ENCODE data around the gene FBXL22.

FBXL22 gene, protein sequence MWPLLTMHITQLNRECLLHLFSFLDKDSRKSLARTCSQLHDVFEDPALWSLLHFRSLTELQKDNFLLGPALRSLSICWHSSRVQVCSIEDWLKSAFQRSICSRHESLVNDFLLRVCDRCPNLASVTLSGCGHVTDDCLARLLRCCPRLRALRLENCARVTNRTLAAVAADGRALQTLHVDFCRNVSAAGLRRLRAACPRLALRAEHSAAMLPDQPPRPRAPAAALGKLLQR

DNA sequence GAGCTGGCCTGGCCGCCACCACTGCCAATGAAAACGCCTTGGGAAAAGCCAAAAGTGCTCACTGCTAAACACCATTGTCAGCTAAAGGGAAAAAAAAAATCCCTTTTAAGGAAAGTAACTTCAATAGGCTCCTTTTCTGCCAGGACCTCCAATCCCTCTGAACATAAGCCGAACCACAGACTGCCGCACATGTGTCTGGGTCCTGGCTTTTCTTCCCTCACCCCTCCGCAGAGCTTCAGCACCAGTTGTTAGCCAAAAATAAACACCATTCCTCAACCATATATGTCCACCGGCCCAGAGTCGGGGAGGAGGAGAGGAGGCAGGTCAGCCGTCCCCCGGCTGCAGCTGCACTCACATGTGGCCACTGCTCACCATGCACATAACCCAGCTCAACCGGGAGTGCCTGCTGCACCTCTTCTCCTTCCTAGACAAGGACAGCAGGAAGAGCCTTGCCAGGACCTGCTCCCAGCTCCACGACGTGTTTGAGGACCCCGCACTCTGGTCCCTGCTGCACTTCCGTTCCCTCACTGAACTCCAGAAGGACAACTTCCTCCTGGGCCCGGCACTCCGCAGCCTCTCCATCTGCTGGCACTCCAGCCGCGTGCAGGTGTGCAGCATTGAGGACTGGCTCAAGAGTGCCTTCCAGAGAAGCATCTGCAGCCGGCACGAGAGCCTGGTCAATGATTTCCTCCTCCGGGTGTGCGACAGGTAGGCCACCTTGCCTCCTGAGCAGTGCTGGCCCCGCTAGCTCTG lies at the start of gene FBXL22:
FBXL22 (plus strand) TSS at position 350 of the 753 bp plus-strand sequence; CDS start at position 356, 6 bp downstream.
- no peak for DNase-seq (ENCODE audit: low read depth in 2 of 2)

DNA sequence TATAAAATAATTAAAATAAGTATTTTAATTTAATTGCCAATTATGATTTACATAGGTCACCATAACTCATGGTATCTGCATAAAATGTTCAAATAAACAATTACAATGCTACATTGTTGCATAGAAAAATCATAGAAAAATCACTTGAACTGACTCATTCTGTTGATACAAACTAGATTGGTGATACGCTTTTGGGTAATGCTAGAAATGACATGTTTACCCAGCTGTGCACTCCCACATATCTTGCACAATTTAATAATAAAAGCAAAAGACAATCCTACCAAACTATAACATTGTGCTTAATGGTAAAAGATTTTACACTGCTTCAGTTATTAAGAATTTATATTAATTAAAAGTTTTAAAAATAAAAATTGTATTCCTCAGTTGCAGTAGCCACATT lies 45.8 kb upstream of the FBXL22 start:
- no peak for DNase-seq (ENCODE audit: low read depth in 2 of 2)

DNA sequence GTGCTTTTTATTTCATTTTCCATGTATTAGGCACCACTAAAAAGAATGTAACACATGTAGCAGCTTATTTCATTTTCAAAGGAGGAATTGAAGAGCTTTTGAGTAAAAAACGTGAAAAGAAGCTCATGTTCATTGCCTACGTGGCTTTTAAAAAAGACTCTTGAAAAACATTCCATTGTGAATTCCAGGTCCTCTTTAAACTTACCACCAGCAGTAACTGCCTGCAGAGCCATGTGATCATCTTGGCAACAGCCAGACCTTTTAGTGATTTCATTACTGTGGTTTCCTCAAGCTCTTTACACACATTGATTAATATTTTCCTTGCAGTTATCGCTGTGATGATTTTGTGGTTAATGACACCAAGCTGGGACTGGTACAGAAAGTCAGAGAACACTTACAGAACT lies 43.8 kb upstream of the FBXL22 start:
- no peak for DNase-seq (ENCODE audit: low read depth in 2 of 2)

DNA sequence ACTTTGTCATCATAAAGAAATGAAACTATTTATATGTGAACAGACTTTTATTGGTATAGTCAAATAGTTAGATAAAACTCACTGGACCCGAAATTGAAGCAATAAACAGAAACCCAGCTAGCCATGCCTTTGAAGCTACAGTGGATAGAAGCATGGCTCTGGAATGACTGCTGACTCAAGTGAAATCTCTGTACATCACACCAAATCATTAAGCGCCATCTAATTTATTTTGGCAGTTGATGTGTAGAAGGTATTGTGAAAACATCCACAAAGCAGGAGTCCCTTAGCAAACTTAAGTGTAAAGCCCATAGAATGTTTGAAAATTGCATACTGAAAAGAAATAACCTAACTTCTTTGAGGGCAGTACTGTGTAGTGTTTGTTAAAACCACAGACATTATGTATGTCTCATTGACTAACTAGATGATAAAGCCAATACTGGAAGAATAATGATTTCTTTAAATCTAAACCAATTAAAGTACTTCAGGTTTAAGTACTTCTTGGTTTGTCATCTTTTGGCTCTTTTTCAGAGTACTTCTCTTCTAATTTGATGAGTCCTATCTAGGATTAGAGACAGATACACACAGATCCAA lies 42.8 kb upstream of the FBXL22 start:
- no peak for DNase-seq (ENCODE audit: low read depth in 2 of 2)

DNA sequence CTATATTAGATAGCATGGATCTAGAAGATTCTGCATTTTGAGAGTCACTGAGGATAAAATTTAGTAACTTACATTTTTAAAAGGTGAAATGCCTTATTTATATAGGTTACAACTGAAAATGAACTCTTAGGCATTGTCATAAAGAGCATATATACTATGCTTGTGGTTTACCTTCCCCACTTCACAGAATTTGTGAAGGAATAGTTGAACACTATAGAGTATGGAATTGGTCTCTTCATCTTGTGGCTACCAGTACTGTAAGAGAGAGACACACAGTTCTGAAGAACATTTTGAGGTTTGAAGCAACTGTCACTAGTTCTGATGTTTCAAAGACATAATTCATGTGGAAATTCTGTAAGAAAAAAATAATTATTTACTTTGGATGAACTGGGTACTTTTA lies 41.7 kb upstream of the FBXL22 start:
- DNase-seq (ENCODE audit: low read depth in 2 of 2), result no peak

DNA sequence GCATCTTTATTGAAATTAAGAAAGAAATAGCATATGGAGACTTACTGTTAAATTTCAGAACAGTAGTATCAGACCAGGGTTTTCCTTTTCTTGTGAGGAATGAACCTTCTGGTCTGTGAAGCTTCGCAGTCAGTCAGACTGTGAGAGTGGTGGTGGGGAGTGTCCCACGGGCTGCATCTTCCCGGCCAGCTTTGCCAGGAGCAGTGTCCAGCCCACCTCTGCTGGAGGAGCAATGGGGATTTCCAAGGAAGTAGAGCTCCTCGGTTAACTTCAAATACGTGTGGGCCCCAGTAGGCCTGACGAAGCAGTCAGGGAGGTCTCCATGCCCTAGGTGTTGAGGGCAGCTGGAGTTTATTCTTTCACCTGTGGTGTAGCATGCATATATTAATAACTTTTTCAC lies 40.9 kb upstream of the FBXL22 start:
- no peak for DNase-seq (ENCODE audit: low read depth in 2 of 2)

DNA sequence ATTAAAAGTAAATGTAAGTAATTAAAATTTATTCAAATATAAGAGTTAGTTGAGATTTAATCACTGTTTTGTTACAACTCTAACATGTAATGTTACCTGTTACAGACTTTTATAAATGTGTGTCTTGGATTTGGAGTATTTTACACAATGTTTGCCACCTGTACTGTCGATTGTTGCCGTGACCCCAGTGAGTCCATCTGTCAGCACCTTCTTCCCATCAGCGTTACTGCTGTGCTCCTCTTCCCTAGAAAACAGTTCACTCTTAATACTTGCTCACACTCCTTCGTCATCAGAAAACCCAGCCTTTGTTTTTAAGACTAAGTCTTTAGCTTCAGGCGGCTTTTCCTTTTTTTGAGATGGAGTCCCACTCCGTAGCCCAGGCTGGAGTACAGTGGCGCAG lies 40.5 kb upstream of the FBXL22 start:
- DNase-seq (ENCODE audit: low read depth in 2 of 2), result no peak

DNA sequence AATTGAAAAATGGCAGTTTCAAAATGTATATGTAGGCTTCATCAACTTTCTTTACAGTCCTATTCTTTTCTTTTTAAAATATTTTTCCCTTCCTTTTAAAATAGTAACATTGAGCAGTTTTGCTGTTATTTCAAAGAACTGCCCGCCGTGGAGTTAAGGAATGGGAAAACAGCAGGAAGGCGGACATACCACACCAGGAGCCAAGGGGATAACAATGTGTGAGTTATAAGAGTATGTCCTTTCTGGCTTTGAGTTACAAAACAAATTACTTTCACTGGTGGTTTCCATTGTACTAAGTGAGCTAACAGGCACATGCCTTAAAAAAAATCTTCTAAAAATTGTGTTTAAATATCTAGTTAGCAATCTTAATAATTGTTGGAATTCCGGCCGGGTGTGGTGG lies 37.4 kb upstream of the FBXL22 start:
- no peak for DNase-seq (ENCODE audit: low read depth in 2 of 2)

DNA sequence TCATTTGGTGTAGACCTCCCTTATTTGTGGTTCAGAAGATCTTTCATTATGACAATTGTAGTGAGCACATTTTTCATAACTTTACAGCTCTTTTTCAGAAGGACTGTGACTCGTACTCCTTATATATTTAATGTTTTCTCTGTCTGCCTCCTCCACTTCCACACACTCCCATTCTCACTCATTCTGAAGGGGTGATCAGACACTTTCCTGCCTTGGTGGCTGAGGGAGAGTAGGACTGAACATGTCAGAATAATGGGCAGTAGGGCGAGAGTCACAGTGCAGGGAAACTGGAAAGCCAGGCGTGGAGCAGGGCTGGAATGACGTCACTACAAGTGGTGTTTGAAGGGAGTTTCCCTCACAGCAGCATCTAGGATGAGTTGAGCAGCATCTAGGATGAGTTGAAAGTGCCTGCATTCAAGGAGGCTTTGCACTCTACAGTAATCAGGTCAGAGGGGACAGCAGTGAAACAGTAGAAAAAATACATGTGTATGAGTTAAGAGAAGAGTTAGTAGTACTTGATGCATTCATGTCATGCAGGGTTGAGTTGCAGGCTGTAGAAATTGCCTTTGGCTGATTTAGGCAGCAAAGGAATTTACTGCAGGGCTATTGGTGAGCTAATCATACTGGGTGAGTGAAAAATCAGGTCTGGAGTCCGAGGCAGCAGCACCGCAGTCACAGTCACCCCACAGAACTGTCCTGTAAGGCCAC lies 36.3 kb upstream of the FBXL22 start:
- peak in 1 of 2 donors; percentile 47 for DNase-seq (ENCODE audit: low read depth in 2 of 2)

DNA sequence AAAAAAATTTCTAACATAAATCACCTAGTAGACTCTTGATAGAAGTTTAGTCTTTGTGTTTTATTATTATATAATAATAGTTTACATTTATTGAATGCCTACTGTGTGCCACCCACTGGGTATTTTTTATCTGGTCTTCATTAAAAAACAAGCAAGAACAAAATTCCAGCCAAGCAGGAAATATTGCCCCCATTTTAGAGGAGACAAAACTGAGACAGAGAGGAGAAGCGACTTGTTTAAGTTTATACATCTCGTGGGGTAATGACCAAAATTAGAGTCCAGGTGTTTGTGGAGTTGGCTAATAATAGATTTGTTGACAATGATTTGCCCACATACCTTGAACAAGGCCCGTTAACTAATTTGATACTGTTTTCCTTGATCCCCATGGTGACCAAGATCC lies 33.1 kb upstream of the FBXL22 start:
- DNase-seq (ENCODE audit: low read depth in 2 of 2), result no peak

DNA sequence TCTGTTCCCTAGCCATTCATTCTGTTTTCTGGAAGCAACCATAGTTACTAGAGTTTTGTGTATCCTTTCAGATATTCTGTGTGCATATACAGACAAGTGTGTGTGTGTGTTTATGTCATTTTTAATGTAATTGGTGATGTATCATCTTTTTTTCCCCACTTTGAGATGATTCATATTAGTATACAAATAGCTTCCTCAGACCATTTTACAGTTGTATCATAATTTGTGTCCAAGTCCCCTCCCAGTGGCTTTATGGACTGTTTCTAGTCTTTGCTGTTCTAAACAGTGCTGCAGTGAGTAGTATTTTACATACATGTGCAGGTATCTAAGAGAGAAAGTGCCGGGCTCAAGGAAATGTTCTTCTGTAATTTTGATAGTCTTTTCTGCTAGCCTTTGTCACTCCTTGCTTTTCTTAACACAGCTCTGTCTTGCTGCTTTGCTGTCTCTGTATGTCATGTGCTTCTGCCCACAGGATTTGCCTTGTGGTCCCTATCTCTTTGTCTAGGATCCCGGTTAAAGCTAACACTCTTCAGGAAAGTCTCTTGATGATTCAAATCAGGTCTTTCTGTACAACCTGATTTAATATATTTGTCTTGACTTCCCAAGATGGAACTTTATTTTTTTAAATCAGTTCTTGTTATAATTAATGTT lies 31.5 kb upstream of the FBXL22 start:
- no peak for DNase-seq (ENCODE audit: low read depth in 2 of 2)

DNA sequence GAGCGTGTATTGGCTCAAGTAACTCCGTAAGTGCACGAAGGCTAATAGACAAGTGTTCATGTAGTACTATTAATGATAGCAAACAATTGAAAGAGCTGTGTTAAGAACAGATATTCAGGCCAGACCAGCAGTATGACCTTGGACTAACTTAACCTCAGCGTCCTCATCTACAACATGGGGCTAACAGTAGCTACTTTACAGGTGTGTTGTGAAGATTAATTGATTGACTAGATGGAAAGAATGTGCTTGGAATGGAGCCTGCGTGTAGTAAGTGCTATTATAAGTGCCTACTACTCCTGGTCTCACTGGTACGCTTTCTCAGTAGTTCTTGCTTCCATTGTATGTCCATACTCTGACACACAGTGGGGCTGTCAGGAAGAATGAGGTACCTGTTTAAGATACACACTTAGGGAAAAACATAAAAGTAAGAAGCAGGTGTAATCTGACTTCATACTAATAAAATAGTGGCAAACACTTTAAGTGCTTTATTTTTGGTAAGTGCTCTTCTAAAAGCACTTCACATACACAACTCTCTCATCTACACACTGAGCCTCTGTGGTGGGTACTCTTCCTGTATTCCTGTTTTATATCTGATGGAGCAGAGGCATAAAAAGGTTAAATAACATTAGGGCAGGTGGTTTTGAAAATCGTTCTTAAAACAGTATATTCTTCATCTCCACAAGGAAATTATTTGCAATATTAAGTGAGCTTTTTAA lies 24.3 kb upstream of the FBXL22 start:
- no peak for DNase-seq (ENCODE audit: low read depth in 2 of 2)

DNA sequence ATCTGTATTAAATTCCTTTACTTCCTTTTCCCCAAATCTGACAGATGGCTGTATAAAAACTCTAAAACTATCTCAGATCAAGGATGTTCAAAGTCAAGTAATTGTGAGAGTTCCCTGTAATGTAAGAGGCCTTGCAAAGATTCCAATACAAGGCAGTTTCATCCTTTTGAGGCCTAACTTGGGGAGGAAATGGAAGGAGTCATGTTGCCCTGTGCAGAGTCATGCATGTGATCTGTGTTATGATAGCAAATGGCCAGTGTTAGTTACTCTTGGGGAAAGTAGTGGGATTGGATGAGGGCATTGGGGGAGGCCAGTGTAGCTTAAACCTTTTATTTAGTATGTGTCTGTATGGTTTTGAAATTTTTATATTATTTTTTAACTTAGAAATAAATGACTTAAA lies 23.7 kb upstream of the FBXL22 start:
- no peak for DNase-seq (ENCODE audit: low read depth in 2 of 2)

DNA sequence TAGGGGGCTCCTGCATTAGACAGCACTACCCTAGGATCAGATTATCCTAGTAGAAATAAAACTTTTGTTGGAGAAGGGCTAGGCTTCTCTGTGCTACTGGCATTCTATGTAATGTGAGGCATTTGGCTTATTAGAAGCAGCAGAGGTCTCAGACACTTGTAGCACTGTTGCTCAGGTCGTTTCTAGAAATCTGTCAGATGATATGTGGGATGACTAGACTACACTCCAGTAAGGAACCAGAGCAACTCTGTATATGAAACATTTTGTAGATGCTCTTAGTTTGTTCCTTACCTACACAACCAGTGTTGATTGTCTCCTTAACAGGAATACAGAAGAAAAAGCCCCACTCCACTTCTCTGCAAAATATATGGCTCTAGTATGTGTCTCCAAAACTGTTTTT lies 21.9 kb upstream of the FBXL22 start:
- no peak for DNase-seq (ENCODE audit: low read depth in 2 of 2)

DNA sequence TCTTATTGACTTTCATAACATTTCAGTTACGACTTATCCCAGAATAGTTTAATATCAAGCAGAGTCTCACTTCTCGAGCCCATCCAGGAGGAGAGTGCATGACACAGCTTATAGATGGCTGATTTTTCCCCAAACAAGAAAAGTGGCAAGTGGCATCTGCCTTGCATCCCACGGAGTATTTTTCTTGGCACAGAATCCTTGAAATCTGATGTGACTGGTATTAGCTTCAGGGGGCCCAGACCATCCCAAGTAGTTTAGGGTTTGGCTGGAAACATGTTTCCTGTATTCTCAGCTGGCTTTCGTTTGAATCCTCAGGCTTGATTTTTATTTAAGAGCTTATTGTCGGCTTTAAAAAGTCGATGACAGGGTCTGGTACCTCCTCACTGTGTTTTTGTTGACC lies 20.7 kb upstream of the FBXL22 start:
- no peak for DNase-seq (ENCODE audit: low read depth in 2 of 2)

DNA sequence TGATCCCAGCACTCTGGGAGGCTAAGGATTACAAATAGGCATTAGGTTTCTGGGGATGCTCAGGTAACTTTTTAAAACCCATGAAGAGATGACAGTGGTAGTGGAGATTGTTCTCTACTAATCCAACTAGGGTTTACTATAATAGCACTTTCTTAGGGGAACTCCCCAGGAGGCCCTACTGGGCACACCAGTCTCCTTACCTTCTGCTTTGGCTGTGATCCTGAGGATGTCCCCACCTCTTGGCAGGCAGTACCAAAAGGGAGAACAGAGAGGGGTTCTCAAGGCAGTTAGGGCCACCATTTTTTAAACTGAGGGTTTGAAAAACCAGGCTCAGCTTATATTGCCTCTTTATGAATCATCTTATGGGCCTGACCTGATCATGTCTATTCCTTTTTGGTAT lies 15.0 kb upstream of the FBXL22 start:
- DNase-seq (ENCODE audit: low read depth in 2 of 2), result no peak

DNA sequence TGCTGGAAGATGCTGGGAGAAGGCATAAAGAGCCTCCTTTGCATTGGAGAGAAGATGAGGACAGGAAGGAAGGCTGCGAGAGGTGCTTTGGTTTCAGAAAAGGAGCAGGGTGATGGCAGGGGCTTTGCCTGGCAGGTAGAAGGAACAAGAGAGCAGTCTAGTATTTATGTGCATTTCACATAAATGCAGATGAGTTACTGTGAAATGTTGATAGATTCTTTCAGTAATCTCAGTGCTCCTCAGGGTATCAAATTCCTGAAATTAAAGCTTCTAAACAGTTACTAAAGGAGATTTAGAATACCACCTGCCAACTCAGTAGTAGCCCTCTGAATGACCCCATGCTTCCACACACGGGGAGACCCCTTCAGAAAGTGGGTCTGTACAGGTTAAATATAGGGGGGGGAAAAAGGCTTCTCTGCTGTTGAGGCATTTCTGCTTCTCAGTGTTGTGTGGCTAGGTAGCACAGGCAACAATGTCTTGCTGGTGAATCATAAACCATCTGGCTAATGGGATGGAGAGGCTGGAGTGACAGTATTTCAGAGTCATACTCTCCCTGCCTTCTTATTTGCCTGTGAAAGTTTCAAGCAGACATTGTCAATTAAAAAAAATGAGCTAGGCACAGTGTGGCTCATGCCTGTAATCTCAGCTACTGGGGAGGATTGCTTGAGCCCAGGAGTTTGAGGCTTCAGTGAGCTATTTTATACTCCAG lies 14.3 kb upstream of the FBXL22 start:
- no peak for DNase-seq (ENCODE audit: low read depth in 2 of 2)

DNA sequence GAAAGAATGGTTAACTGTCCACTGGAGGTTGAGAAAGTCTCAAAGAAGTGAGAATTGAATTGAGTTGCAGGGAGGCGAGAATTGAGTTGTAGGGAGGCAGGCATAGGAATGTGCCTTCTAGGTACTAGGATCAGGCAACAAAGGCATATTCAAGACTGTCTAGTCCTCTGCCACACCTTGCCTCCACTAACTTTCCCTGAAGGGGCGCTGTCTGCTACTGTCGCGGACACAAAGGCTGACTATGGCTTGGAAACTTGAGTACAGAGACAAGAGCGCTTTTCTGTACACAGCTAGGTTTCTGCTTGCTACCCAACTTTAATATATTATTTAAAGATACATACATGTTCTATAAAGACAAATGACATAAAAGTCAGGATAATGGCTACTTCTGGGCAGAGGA lies 10.4 kb upstream of the FBXL22 start:
- no peak for DNase-seq (ENCODE audit: low read depth in 2 of 2)

DNA sequence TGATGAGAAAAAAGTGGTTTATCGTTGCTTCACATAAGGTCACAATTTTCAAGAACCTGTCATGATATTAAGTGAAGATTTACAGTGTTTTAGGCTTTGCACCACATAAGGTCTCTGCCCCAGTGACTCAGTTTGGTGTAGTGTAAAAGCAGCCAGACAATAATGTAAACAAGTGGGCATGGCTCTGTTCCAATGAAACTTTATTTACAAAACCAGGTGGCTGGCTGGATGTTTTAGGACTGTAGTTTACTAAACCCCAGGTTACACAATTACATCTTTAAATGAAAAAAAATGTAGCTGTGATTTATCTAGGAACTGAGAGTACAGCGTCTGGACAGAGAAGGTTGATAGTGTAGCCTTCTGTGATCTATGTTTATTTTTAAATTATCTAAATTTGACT lies 9.7 kb upstream of the FBXL22 start:
- DNase-seq (ENCODE audit: low read depth in 2 of 2), result no peak

DNA sequence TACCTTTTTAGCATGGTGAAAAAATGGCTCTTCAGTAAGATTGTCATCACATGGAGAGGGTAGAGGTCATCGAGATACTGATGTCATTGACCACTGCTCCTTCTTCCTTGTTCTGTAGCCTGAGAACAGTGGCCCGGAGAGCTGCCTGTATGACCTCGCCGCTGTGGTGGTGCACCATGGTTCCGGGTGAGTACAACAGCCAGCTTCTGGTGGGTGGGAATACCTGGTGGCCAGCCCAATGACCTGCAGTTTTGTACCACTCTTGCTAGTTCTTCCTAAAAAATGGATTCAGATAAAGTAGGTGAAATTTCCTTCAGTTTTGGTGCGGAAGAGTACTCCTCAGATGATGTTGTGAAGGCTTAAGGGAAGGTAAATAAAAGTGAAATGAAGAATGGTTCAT lies 8.4 kb upstream of the FBXL22 start:
- DNase-seq (ENCODE audit: low read depth in 2 of 2), result no peak
